NK-92 (cell line): Measurements from ENCODE around the gene PHGDH.

Experiments
- DNase-seq: peaks from one replicate; lab custom pipeline; 2025; ENCODE audit not compliant: unreplicated experiment; lab: John Stamatoyannopoulos, UW

Gene PHGDH

GRCh38 chr1:119752592-119752991, 40.9 kb downstream of the PHGDH start:
- no peak for DNase-seq

DNA sequence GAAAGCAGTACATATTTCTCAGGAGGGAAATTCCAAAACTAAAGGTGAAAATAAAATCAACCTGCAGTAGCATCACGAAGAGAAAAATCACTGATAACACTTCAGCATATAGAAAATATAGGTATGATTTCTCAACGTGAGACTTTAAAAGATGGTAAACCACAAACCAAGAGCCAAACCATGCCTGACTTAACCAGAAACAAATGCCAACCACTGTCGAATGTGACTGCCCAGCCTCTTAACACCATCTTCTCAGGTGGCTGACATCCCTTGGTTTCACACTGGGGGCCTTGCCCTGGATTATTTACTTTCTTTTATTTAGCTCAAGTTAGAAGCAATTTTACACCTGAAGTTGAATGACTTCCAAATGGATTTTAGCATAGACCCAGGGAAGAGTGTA, 46.9 kb downstream of the PHGDH start:
- no peak for DNase-seq

- DNase-seq: no peak
Measured at GRCh38 chr1:119762409-119762808, 50.7 kb downstream of the PHGDH start.

GRCh38 chr1:119762953-119763352, 51.2 kb downstream of the PHGDH start:
- DNase-seq: no peak

DNA sequence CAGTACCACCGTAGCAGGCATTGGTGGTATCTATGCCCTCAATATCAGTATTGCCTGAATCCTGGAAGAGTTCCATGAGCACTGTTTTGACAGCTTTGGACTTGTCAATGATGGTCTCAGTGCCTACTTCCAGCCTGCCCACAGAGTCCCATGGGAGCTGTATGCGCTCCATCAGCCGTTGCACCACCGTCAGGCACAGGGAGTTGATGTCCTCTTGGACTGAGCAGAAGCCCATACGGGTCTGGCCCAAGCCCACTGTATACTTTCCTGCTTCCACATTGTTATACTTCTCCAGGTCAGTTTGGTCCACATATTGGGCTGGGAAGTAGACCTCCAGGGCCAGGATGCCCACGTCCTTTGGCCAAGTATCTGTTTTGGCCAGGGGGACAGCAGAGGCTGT, 52.5 kb downstream of the PHGDH start:
- DNase-seq: no peak

GRCh38 chr1:119766374-119766794, 54.6 kb downstream of the PHGDH start:
- DNase-seq: no peak

- no peak for DNase-seq
Measured at GRCh38 chr1:119767486-119767885, 55.8 kb downstream of the PHGDH start.

GRCh38 chr1:119768778-119769177, 57.0 kb downstream of the PHGDH start, which contains the start of gene HMGCS2:
Gene HMGCS2, minus strand, starts transcription at chr1:119768905. Its CDS starts 61 bp downstream, at chr1:119768844.
- DNase-seq: no peak

- DNase-seq: no peak
Measured at GRCh38 chr1:119771016-119771415, 59.3 kb downstream of the PHGDH start.

DNA sequence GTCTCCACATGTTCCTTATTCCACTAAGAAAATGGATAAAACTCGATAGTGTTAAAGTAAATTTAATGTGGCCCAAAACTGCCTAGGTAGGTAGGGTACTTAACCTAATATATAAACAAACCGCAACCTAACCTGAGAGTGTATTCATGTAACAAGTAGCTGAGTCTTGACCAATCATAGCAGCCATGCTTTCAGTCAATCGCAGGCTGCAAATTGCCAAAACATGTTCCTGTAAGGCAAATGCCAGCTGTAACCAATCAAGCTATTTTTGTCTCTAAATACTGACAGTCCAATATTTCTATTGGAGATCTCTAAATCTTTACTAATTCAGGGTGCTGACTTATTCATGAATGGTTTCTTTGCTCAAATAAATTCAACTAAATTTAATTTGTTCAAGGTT, 60.0 kb downstream of the PHGDH start:
- no peak for DNase-seq

DNA sequence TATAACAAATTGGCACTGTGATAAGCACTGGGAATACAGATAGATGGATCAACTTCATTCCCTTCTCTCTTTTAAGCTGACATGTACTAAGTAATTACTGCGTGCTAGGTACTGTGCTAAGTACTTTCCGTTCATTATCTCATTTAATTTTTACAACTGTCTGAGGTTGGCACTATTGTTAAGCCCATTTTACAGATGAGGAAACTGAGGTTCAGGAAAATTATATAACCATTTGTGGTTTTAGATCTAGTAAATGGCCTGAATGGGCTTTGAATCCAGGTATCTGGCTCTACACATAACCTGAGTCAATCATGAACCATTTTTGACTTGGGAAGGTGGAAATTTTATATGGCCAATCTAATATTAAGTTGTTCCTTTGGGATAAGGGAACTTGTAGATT, 60.6 kb downstream of the PHGDH start:
- DNase-seq: no peak

- no peak for DNase-seq
Measured at GRCh38 chr1:119773711-119774241, 62.0 kb downstream of the PHGDH start.

GRCh38 chr1:119774746-119775490, 63.2 kb downstream of the PHGDH start:
- no peak for DNase-seq

GRCh38 chr1:119778359-119778758, 66.6 kb downstream of the PHGDH start:
- DNase-seq: no peak

- no peak for DNase-seq
Measured at GRCh38 chr1:119778886-119779560, 67.3 kb downstream of the PHGDH start.

- DNase-seq: no peak
Measured at GRCh38 chr1:119779869-119780356, 68.2 kb downstream of the PHGDH start.

GRCh38 chr1:119781434-119782210, 69.9 kb downstream of the PHGDH start:
- no peak for DNase-seq

DNA sequence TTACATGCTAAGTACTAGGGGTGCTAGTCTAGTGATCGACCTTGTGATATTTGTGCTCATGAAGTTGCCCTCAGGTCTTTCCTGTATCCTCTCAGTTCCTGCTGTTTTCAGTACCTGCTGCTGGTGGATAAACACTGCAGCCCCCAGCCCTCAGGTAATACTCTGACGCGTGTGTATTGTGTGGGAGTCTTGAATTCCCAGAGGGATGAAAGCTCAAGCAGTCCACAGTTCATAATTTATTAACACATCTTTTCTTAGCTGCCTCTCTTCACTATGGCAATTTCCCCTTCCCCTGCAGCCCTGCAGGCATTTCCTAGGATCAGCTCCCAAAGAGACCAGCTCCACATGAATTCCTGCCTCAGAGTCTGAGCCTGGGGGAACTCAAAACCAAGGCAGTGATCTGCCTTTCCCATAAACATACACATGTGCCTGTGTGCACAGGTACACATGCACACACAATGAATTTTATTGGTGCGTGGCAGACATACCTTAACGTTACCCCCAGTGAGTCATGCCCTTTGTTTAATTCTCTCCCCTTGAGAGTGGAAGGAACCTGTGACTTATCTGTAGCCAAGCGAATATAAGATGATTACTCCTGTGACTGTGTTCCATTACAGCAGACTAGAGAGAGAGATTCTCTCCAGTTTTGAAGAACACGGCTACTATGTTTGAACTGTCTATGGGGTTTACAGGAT, 71.0 kb downstream of the PHGDH start:
- DNase-seq: no peak

DNA sequence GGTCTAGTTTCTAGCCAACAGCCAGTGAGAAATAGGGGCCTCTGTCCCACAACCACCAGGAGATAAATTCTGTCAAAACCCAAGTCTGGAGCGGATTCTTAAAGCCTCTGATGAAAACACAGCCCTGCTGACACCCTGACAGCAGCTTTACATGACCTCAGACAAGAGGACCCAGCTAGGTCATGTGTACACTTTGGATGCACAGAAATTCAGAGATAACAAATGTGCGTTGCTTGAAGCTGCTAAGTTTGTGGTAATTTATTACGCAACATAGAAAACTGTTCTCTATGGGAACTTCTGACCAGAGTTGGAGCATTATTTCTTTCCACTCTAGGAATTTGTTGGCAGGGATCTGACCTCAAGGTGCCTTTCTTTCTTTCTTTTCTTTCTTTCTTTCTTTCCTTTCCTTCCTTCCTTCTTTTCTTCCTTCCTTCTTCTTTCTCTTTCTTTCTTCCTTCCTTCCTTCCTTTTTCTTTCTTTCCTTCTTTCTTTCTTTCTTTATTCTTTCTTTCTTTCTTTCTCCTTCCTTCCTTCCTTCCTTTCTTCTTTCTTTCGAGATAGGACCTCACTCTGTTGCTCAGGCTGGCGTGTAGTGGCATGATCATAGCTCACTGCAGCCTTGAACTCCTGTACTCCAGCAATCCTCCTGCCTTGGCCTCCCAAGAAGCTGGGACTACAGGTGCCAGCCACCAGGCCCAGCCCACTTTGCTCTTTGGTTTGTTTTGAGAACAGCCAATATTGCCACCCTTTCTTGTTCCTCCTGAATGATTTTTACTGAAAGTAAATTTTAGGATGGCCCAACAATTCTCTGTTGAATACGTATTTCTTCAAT, 71.8 kb downstream of the PHGDH start:
- no peak for DNase-seq
